HepG2 (cell line): ENCODE results near the gene MT4. TPM values are rescaled to one million over a fixed set of nuclear protein-coding genes. Genes with fewer than 3 reads are reported as not detected.

ENCODE experiments used
- ATAC-seq: fragments of 200-7000 bp; cut with Tn5 transposase; 3 replicates; pipeline ENCODE4 v1.9.1; 2020; ENCODE audit warnings: mild to moderate bottlenecking, moderate library complexity
- BruUV-seq: library from RNA; stranded (reverse); fragments of 400-500 nt; replicated peaks from 2 replicates; lab custom pipeline; 2021; lab: Mats Ljungman, UMichigan
- CTCF ChIA-PET: fragments of 300-600 bp; formaldehyde crosslinking; extraction: SDS; loops from one replicate; lab custom pipeline; 2021; ENCODE audit warnings: low total read pairs, inconsistent platforms, low intra/inter-chr PET ratio; lab: Yijun Ruan, JAX
- POLR2A ChIA-PET: fragments of 350-600 bp; sonication (Branson Sonifier 250); formaldehyde crosslinking; loops from one replicate; lab custom pipeline; 2020; ENCODE audit warnings: antibody characterized with exemption, inconsistent platforms; lab: Yijun Ruan, JAX
- DNase-seq: peaks from one replicate; pipeline ENCODE4 v3.0.0-alpha.2; 2015; ENCODE audit warnings: low spot score
- FAIRE-seq: peaks from 3 replicates; lab custom pipeline; 2011; peaks lifted over from hg19 to GRCh38; lab: Jason Lieb, UNC
- H2AFZ ChIP-seq: one replicate; pipeline ENCODE4 v1.6.1; 2011; ENCODE audit warnings: low read length, inconsistent platforms
- H3K27ac ChIP-seq: fragments of 300-600 bp; 3 replicates; pipeline ENCODE4 v1.8.0; 2011; ENCODE audit warnings: mixed run types, mild to moderate bottlenecking, mixed read lengths, low read length, inconsistent platforms; ENCODE audit not compliant: insufficient read depth; ENCODE audit errors: extremely low read length
- H3K27me3 ChIP-seq, 2 experiments: fragments of 200-600 bp in 1 of 2; 2 replicates in 1 of 2; 3 replicates in 1 of 2; pipeline versions ENCODE4 v1.6.0 to v1.8.0; 2011; ENCODE audit warnings: low read length in 2 of 2, mild to moderate bottlenecking in 2 of 2, moderate library complexity in 2 of 2, inconsistent platforms in 1 of 2; ENCODE audit not compliant: insufficient read depth in 2 of 2, control insufficient read depth in 1 of 2
- H3K36me3 ChIP-seq, 2 experiments: fragments of 200-600 bp in 1 of 2; replicated peaks in 1 of 2; 2 replicates in 1 of 2; 3 replicates in 1 of 2; pipeline versions ENCODE4 v1.5.1 to v1.8.0; 2011; ENCODE audit warnings: low read length in 2 of 2, inconsistent platforms in 1 of 2; ENCODE audit not compliant: insufficient read depth in 2 of 2, control insufficient read depth in 1 of 2
- H3K4me1 ChIP-seq: 2 replicates; pipeline ENCODE4 v1.5.1; 2012; ENCODE audit warnings: low read length, inconsistent platforms; ENCODE audit not compliant: insufficient read depth
- H3K4me2 ChIP-seq: 2 replicates; pipeline ENCODE4 v1.6.0; 2011; ENCODE audit warnings: low read depth, low read length, inconsistent platforms
- H3K4me3 ChIP-seq, 3 experiments: fragments of 200-600 bp in 1 of 3; sonication (generic), shearing (Covaris generic) in 1 of 3; replicated peaks in 1 of 3; 2 replicates each; pipeline ENCODE4 v1.5.1; 2011 to 2016; ENCODE audit warnings: low read length in 3 of 3, inconsistent platforms in 2 of 3, low read depth in 2 of 3, mild to moderate bottlenecking in 2 of 3, control low read depth in 1 of 3, mixed read lengths in 1 of 3; ENCODE audit not compliant: insufficient read depth in 1 of 3
- H3K79me2 ChIP-seq: one replicate; pipeline ENCODE4 v1.6.1; 2011; ENCODE audit warnings: low read length, inconsistent platforms; ENCODE audit not compliant: insufficient read depth
- H3K9ac ChIP-seq: 2 replicates; pipeline ENCODE4 v1.6.0; 2011; ENCODE audit warnings: mild to moderate bottlenecking, low read depth, low read length, inconsistent platforms; ENCODE audit not compliant: insufficient read depth
- H3K9me3 ChIP-seq: 2 replicates; pipeline ENCODE4 v1.5.1; 2012; ENCODE audit warnings: mild to moderate bottlenecking, low read length
- H4K20me1 ChIP-seq: 2 replicates; pipeline ENCODE4 v1.6.0; 2011; ENCODE audit warnings: inconsistent platforms, mild to moderate bottlenecking, low read length, moderate library complexity; ENCODE audit not compliant: insufficient read depth
- AKAP8 ChIP-seq: sonication (generic); formaldehyde crosslinking; IDR thresholded peaks from 2 replicates; pipeline ENCODE4 v1.5.1; 2020; ENCODE audit warnings: mild to moderate bottlenecking, missing genetic modification reagents
- ARID3A ChIP-seq: IDR thresholded peaks from 2 replicates; pipeline ENCODE4 v1.6.1; 2012; ENCODE audit warnings: low read depth, low read length, improper control_type of control experiment
- FOSL2 ChIP-seq: sonication (generic); formaldehyde crosslinking; IDR thresholded peaks from 2 replicates; pipeline ENCODE4 v1.4.0; 2020; ENCODE audit warnings: missing genetic modification reagents
- HDAC1 ChIP-seq: sonication (generic); formaldehyde crosslinking; IDR thresholded peaks from 2 replicates; pipeline ENCODE4 v1.5.1; 2020; ENCODE audit warnings: mild to moderate bottlenecking, missing genetic modification reagents
- KLF6 ChIP-seq: IDR thresholded peaks from 2 replicates; pipeline ENCODE4 v1.8.0; 2016; ENCODE audit warnings: missing biosample characterization, missing genetic modification reagents
- MAFG ChIP-seq: sonication (generic); formaldehyde crosslinking; IDR thresholded peaks from 2 replicates; pipeline ENCODE4 v1.5.1; 2020; ENCODE audit warnings: mild to moderate bottlenecking, missing genetic modification reagents
- MAFK ChIP-seq, 2 experiments: IDR thresholded peaks in 1 of 2; conservative IDR thresholded peaks in 1 of 2; 2 replicates each; pipeline ENCODE4 v1.6.1; 2011; ENCODE audit warnings: improper control_type of control experiment in 2 of 2, low read length in 2 of 2
- NFE2L1 ChIP-seq: sonication (generic); formaldehyde crosslinking; IDR thresholded peaks from 2 replicates; pipeline ENCODE4 v1.4.0; 2020; ENCODE audit warnings: missing genetic modification reagents, mild to moderate bottlenecking, borderline replicate concordance
- PLRG1 ChIP-seq: fragments of 450-650 bp; conservative IDR thresholded peaks from 2 replicates; pipeline ENCODE4 v1.6.1; 2016
- SMC3 ChIP-seq: IDR thresholded peaks from 2 replicates; pipeline ENCODE4 v1.6.1; 2011; ENCODE audit warnings: low read length, improper control_type of control experiment
- SP1 ChIP-seq, 2 experiments: fragments of 450-650 bp in 1 of 2; sonication (generic) in 1 of 2; formaldehyde crosslinking in 1 of 2; IDR thresholded peaks; 2 replicates each; pipeline versions ENCODE4 v1.4.0 to v1.6.1; 2016 to 2020; ENCODE audit warnings: missing genetic modification reagents in 1 of 2
- STAG1 ChIP-seq: sonication (generic); formaldehyde crosslinking; IDR thresholded peaks from 2 replicates; pipeline ENCODE4 v1.4.0; 2020; ENCODE audit warnings: missing genetic modification reagents
- TARDBP ChIP-seq: sonication (generic); formaldehyde crosslinking; IDR thresholded peaks from 2 replicates; pipeline ENCODE4 v1.8.0; 2022; ENCODE audit warnings: mild to moderate bottlenecking, missing genetic modification reagents
- YEATS2 ChIP-seq: sonication (generic); formaldehyde crosslinking; IDR thresholded peaks from 2 replicates; pipeline ENCODE4 v1.4.0; 2020; ENCODE audit warnings: missing genetic modification reagents, borderline replicate concordance
- ZNF644 ChIP-seq: IDR thresholded peaks from 2 replicates; pipeline ENCODE4 v1.6.1; 2016; ENCODE audit warnings: low read depth
- whole genome bisulfite sequencing: methylation state at CpG from one replicate; pipeline ENCODE4 v1.1.6; 2017; ENCODE audit warnings: low lambda C conversion rate; 5-methylcytosine and 5-hydroxymethylcytosine counted together
- in situ Hi-C: cut with HindIII; loops from 2 replicates; pipeline ENCODE4 v1.10.0; 2017; ENCODE audit warnings: low pct_unique_long_range_greater_than_20kb; ENCODE audit not compliant: extremely low pct_ligation_motif_present
- intact Hi-C: fragments of 100-400 bp; cut with micrococcal nuclease; formaldehyde crosslinking; loops from one replicate; pipeline ENCODE4 v1.10.0; 2022; ENCODE audit not compliant: unreplicated experiment
- polyA plus RNA-seq, 8 experiments: library from polyadenylated mRNA; depleted of rRNA in 3 of 8; stranded (reverse) in 7 of 8; unstranded in 1 of 8; fragments of >200 nt; fragmentation: Illumina TruSeq in 4 of 8; extraction: Trizol in 4 of 8; gene quantifications; 2 replicates each; pipeline versions ENCODE4 v1.2.1 to v1.2.3, GENCODE V29; 2011 to 2016; ENCODE audit warnings: low read depth in 4 of 8, missing spikeins in 1 of 8, mixed read lengths in 1 of 8; ENCODE audit not compliant: insufficient read depth in 1 of 8
- total RNA-seq, 5 experiments: library from RNA; depleted of rRNA; stranded (reverse); fragments of >200 nt; fragmentation: Illumina TruSeq; extraction: Trizol; gene quantifications; 2 replicates each; pipeline ENCODE4 v1.2.3, GENCODE V29; 2016; ENCODE audit warnings: low read depth in 1 of 5
- TF ChIP-seq, protein P1 (sequence below): sonication (generic); formaldehyde crosslinking; IDR thresholded peaks from 2 replicates; pipeline ENCODE4 v1.5.0; 2020; ENCODE audit warnings: mild to moderate bottlenecking, missing genetic modification reagents, moderate library complexity

The MT4 gene
- total and polyA plus RNA-seq, 2 of the 13 experiments (the other 11 are each of a cell fraction or from before 2014, with no cell fraction given), result not detected

DNA sequence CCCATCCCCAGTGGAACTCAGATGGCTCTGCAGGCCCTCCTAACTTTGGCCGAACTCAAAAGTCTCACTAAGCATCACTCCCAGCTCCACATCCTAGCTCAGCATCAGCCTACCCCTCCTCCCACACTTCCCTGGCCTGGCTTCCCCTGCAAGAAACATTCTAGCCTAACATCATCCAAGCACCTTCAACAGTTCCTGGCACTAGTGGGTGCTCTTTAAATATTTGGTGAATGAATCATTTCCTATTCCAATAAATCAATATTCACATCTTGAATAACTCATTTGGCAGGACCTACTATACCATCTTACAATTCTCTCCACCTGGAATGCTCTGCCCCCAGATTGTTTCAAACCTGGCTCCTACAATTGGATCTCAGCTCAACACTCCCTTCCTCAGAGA lies 34.0 kb upstream of the MT4 start:
- 0% methylated on average over 1 of the region's 1 CpG for WGBS
- no peak for TF ChIP-seq YEATS2 (CRISPR knock-in tag)
- 0 out of 2 replicates have a peak, but pooled peaks have one; percentile 18 for TF ChIP-seq FOSL2 (CRISPR knock-in tag)
- TF ChIP-seq, all 625 proteins: peak for 1
- H3K36me3 ChIP-seq, result no peaks in the 10 kb centered on the region
- in situ Hi-C loops, result no loop called here
- no peaks in the 10 kb centered on the region for H3K9me3 ChIP-seq
- ChIA-PET POLR2A (no interaction called here), CTCF (no interaction called here)
- H2AFZ ChIP-seq, result no peak overlapping the region
- H3K9ac ChIP-seq, result no peak overlapping the region
- BruUV-seq, result no TSS peak
- no peak overlapping the region for H3K4me2 ChIP-seq
- no peak for ATAC-seq
- peaks cover 0 to 5% of the 10 kb centered on the region in 2 experiments; a peak in 2 of 5 replicates for H3K27me3 ChIP-seq
- no peaks in the 10 kb centered on the region for H4K20me1 ChIP-seq
- FAIRE-seq, result no peak
- intact Hi-C loops, result loop anchor here (1.0 kb wide), 1 partner anchor 20 kb away; no protein-coding TSS in a partner anchor
- no peak overlapping the region for H3K4me3 ChIP-seq
- no peak for DNase-seq
- H3K4me1 ChIP-seq, result no peaks in the 10 kb centered on the region
- H3K27ac ChIP-seq, result no peak overlapping the region
- H3K79me2 ChIP-seq, result no peaks in the 10 kb centered on the region

DNA sequence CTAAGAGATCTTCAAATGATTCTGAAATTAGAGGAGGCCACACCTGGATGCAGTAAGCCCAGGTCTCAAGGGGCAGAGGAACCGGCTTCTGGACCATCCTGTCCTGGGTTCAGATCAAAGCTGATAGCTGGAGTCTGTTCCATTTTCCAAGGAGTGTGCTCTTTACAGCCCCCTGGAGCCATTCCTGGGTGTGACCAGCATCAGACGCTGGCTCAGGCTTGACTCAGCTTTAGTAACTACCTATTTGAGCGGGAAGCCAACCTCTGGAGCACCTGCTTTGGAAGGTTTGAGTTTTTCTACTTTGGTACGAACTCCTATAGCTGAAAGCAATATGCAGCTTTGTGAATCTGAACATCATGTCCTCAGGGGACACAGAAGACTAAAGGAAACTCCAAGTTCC lies 32.2 kb upstream of the MT4 start:
- H3K36me3 ChIP-seq, result no peaks in the 10 kb centered on the region
- 6% methylated on average over 4 of the region's 4 CpGs for WGBS
- FAIRE-seq (peak; percentile 36), ATAC-seq (peak; percentile 96), DNase-seq (peak; percentile 25)
- intact Hi-C loops, result no loop called here
- TF ChIP-seq SMC3 (peak; percentile 49), MAFG (CRISPR knock-in tag) (peak; percentile 57; the same call in 1 of the 2 replicates), NFE2L1 (no peak), ARID3A (no peak), PLRG1 (no peak), ZNF644 (CRISPR knock-in tag) (no peak), HDAC1 (no peak), SP1 (IDR thresholded peaks at IDR 0.05) (no peak), SP1 (CRISPR knock-in tag; IDR thresholded peaks at IDR 0.05) (no peak), TARDBP (CRISPR knock-in tag) (no peak), STAG1 (peak; percentile 32), MAFK (conservative IDR thresholded peaks at IDR 0.05 in 1 of 2, IDR thresholded peaks at IDR 0.05 in 1 of 2; ENCODE audit: low read length in 2 of 2) (0 out of 4 replicates have a peak, but pooled peaks of 1 of the 2 experiments have one; percentile 1), AKAP8 (CRISPR knock-in tag) (no peak), KLF6 (CRISPR knock-in tag) (no peak)
- TF ChIP-seq, protein P1, sequence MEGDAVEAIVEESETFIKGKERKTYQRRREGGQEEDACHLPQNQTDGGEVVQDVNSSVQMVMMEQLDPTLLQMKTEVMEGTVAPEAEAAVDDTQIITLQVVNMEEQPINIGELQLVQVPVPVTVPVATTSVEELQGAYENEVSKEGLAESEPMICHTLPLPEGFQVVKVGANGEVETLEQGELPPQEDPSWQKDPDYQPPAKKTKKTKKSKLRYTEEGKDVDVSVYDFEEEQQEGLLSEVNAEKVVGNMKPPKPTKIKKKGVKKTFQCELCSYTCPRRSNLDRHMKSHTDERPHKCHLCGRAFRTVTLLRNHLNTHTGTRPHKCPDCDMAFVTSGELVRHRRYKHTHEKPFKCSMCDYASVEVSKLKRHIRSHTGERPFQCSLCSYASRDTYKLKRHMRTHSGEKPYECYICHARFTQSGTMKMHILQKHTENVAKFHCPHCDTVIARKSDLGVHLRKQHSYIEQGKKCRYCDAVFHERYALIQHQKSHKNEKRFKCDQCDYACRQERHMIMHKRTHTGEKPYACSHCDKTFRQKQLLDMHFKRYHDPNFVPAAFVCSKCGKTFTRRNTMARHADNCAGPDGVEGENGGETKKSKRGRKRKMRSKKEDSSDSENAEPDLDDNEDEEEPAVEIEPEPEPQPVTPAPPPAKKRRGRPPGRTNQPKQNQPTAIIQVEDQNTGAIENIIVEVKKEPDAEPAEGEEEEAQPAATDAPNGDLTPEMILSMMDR (CRISPR knock-in tag), result peak; percentile 48
- no peaks in the 10 kb centered on the region for H4K20me1 ChIP-seq
- H3K4me1 ChIP-seq, result no peaks in the 10 kb centered on the region
- no peak overlapping the region for H2AFZ ChIP-seq
- POLR2A ChIA-PET, result no interaction called here
- no peak overlapping the region for H3K4me3 ChIP-seq
- no peaks in the 10 kb centered on the region for H3K9me3 ChIP-seq
- no peak overlapping the region for H3K9ac ChIP-seq
- no peaks in the 10 kb centered on the region for H3K79me2 ChIP-seq
- CTCF ChIA-PET, result interaction anchor here (1.0 kb wide), 1 partner anchor 19 kb away, joined by 3 read pairs; no protein-coding TSS in a partner anchor
- no peak overlapping the region for H3K4me2 ChIP-seq
- in situ Hi-C loops, result no loop called here
- H3K27ac ChIP-seq, result no peak overlapping the region
- no TSS peak for BruUV-seq
- peaks cover 0 to 3% of the 10 kb centered on the region in 2 experiments; a peak in 2 of 5 replicates for H3K27me3 ChIP-seq
